Endothelial cell of umbilical vein (primary cell): ENCODE measurements around the gene TES. TPM values are rescaled to one million over a fixed set of nuclear protein-coding genes. Genes with fewer than 3 reads are reported as not detected.

Experiments
- BruUV-seq: library from RNA; stranded (reverse); fragments of 400-500 nt; replicated peaks from 2 replicates; lab custom pipeline; 2021; lab: Mats Ljungman, UMichigan
- CTCF ChIA-PET: fragments of 300-600, 350-600 bp; sonication (Branson Sonifier 250); formaldehyde crosslinking; loops from one replicate; lab custom pipeline; 2021; ENCODE audit warnings: antibody characterized with exemption, inconsistent platforms; lab: Charles Lee
- POLR2A ChIA-PET: fragments of 300-600, 350-600 bp; sonication (Branson Sonifier 250); formaldehyde crosslinking; loops from one replicate; lab custom pipeline; 2021; ENCODE audit warnings: antibody characterized with exemption, inconsistent platforms; lab: Charles Lee
- DNase-seq: peaks from one replicate; pipeline ENCODE4 v3.0.0-alpha.2; 2011; ENCODE audit warnings: low read depth, low spot score
- FAIRE-seq: peaks from 2 replicates; lab custom pipeline; 2011; peaks lifted over from hg19 to GRCh38; lab: Jason Lieb, UNC
- H2AFZ ChIP-seq: 2 replicates; pipeline ENCODE4 v1.6.0; 2012; ENCODE audit warnings: low read depth, low read length, control low read depth, inconsistent platforms
- H3K27ac ChIP-seq: 2 replicates; pipeline ENCODE4 v1.5.1; 2011; ENCODE audit warnings: low read depth, mild to moderate bottlenecking, control low read depth, low read length, moderate library complexity; ENCODE audit not compliant: insufficient read depth
- H3K27me3 ChIP-seq, 2 experiments: 2 replicates each; pipeline versions ENCODE4 v1.6.0 to v1.6.1; 2011; ENCODE audit warnings: low read length in 2 of 2, mixed read lengths in 1 of 2; ENCODE audit not compliant: control insufficient read depth in 2 of 2, insufficient read depth in 2 of 2
- H3K36me3 ChIP-seq, 2 experiments: 2 replicates in 1 of 2; 3 replicates in 1 of 2; pipeline ENCODE4 v1.5.1; 2011; ENCODE audit warnings: low read length in 2 of 2, mild to moderate bottlenecking in 1 of 2, moderate library complexity in 1 of 2; ENCODE audit not compliant: control insufficient read depth in 2 of 2, insufficient read depth in 2 of 2; ENCODE audit errors: extremely low read depth in 1 of 2
- H3K4me1 ChIP-seq: 3 replicates; pipeline ENCODE4 v1.5.1; 2011; ENCODE audit warnings: mild to moderate bottlenecking, low read length; ENCODE audit not compliant: control insufficient read depth, insufficient read depth; ENCODE audit errors: extremely low read depth
- H3K4me2 ChIP-seq: 2 replicates; pipeline ENCODE4 v1.6.1; 2011; ENCODE audit warnings: low read length, control low read depth, mixed read lengths; ENCODE audit not compliant: insufficient read depth
- H3K4me3 ChIP-seq, 3 experiments: fragments of 200-600 bp in 1 of 3; sonication (generic), shearing (Covaris generic) in 1 of 3; replicated peaks in 1 of 3; 2 replicates each; pipeline ENCODE4 v1.5.1; 2011 to 2016; ENCODE audit warnings: control low read depth in 3 of 3, low read length in 3 of 3, mild to moderate bottlenecking in 2 of 3, inconsistent platforms in 1 of 3, low read depth in 1 of 3, moderate library complexity in 1 of 3; ENCODE audit not compliant: insufficient read depth in 1 of 3
- H3K79me2 ChIP-seq: 2 replicates; pipeline ENCODE4 v1.6.0; 2012; ENCODE audit warnings: low read length, inconsistent platforms; ENCODE audit not compliant: control insufficient read depth, insufficient read depth
- H3K9ac ChIP-seq: replicated peaks from 2 replicates; pipeline ENCODE3; 2011; ENCODE audit warnings: low read length, control low read depth; ENCODE audit not compliant: insufficient read depth; ENCODE audit errors: extremely low read depth
- H3K9me1 ChIP-seq: replicated peaks from 3 replicates; pipeline ENCODE4 v1.6.0; 2011; ENCODE audit warnings: mild to moderate bottlenecking, low read length; ENCODE audit not compliant: control insufficient read depth, insufficient read depth; ENCODE audit errors: extremely low read depth
- H3K9me3 ChIP-seq: replicated peaks from 2 replicates; pipeline ENCODE4 v1.5.1; 2012; ENCODE audit warnings: low read length, inconsistent platforms; ENCODE audit not compliant: control insufficient read depth, insufficient read depth
- H4K20me1 ChIP-seq: replicated peaks from 2 replicates; pipeline ENCODE3; 2011; ENCODE audit warnings: mild to moderate bottlenecking, low read length; ENCODE audit not compliant: control insufficient read depth, insufficient read depth; ENCODE audit errors: extremely low read depth
- EZH2 ChIP-seq: IDR thresholded peaks from 2 replicates; pipeline ENCODE4 v1.6.1; 2012; ENCODE audit warnings: borderline replicate concordance, low read depth, mild to moderate bottlenecking, moderate library complexity, low read length, inconsistent platforms; ENCODE audit not compliant: severe bottlenecking
- FOS ChIP-seq: IDR thresholded peaks from 2 replicates; pipeline ENCODE4 v1.6.1; 2011; ENCODE audit warnings: mild to moderate bottlenecking, low read length, moderate library complexity, borderline replicate concordance; ENCODE audit not compliant: insufficient read depth
- GATA2 ChIP-seq: IDR thresholded peaks from 2 replicates; pipeline ENCODE4 v1.7.0; 2011; ENCODE audit warnings: low read depth, mild to moderate bottlenecking, moderate library complexity, mixed read lengths, low read length; ENCODE audit not compliant: insufficient read length, insufficient read depth
- JUN ChIP-seq: IDR thresholded peaks from 2 replicates; pipeline ENCODE4 v1.6.1; 2011; ENCODE audit warnings: borderline replicate concordance, low read depth; ENCODE audit not compliant: insufficient read length, insufficient read depth
- MYC ChIP-seq: IDR thresholded peaks from one replicate; pipeline ENCODE4 v1.6.1; 2011; ENCODE audit warnings: mild to moderate bottlenecking, low read depth, low read length
- POLR2A ChIP-seq: IDR thresholded peaks from 2 replicates; pipeline ENCODE4 v1.6.1; 2012; ENCODE audit warnings: low read depth, mild to moderate bottlenecking, control low read depth, low read length
- POLR2AphosphoS5 ChIP-seq: IDR thresholded peaks from 2 replicates; pipeline ENCODE4 v1.6.1; 2012; ENCODE audit warnings: low read depth, mild to moderate bottlenecking, control low read depth, low read length, moderate library complexity; ENCODE audit not compliant: insufficient read depth
- dilution Hi-C: fragments of 300-500 bp; cut with MboI; formaldehyde crosslinking; loops from one replicate; pipeline ENCODE4 v1.15.0; 2019; ENCODE audit warnings: low sequenced_read_pairs; ENCODE audit not compliant: extremely low pct_ligation_motif_present
- intact Hi-C: fragments of 100-400 bp; cut with micrococcal nuclease; formaldehyde crosslinking; loops from one replicate; pipeline ENCODE4 v1.10.0; 2022
- polyA plus RNA-seq, 4 experiments: library from polyadenylated mRNA; depleted of rRNA in 3 of 4; stranded (reverse) in 3 of 4; unstranded in 1 of 4; fragments of >200 nt; gene quantifications; 2 replicates each; pipeline versions ENCODE4 v1.2.1 to v1.2.3, GENCODE V29; 2011 to 2012; ENCODE audit warnings: missing spikeins in 1 of 4
- total RNA-seq: library from RNA; stranded (reverse); gene quantifications from 2 replicates; pipeline ENCODE4 v1.2.3, GENCODE V29; 2021
- TF ChIP-seq, protein P1 (sequence below), 2 donors: IDR thresholded peaks; 1 replicate in 1 of 2; 2 replicates in 1 of 2; pipeline ENCODE4 v1.5.1; 2011; ENCODE audit warnings: low read length in 2 of 2, mild to moderate bottlenecking in 2 of 2, moderate library complexity in 2 of 2, control low read depth in 1 of 2, inconsistent platforms in 1 of 2, low read depth in 1 of 2; ENCODE audit not compliant: insufficient read depth in 1 of 2; ENCODE audit errors: extremely low read depth in 1 of 2
- TF ChIP-seq, protein P2 (sequence below): IDR thresholded peaks from 2 replicates; pipeline ENCODE4 v1.6.1; 2011; ENCODE audit not compliant: insufficient read depth, insufficient read length

TES gene
- total and polyA plus RNA-seq, 2 donors (not counting 3 experiments of a cell fraction or from before 2014, with no cell fraction given) = 35.3 to 50.5 TPM

DNA sequence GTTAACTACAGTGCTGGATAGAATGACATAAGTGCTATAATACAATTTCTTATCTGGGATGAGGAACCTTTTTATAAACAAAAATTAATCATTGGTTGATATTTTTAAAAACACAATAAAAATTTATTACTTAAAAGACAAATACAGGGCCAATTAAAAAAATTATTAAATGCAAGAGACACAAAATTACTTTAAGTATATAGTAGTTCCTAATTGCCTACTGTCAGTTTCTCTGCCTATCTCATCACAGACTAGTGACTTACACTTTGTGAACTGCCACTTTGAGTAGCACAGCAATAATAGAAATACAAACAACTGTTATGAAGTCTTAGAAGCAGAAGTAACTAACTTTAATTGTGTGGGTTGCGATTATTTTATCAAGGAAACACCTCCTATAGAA lies 8.4 kb downstream of the TES start:
- Histone ChIP-seq H3K36me3 (no peaks in the 10 kb centered on the region), H4K20me1 (no peaks in the 10 kb centered on the region), H2AFZ (no peak overlapping the region), H3K4me2 (peak overlapping the region; percentile 92), H3K27me3 (no peaks in the 10 kb centered on the region), H3K9me3 (no peaks in the 10 kb centered on the region), H3K9me1 (no peaks in the 10 kb centered on the region), H3K9ac (peak overlapping the region; percentile 73), H3K4me3 (no peak overlapping the region), H3K4me1 (peaks cover 50% of the 10 kb centered on the region), H3K27ac (peak overlapping the region; percentile 96), H3K79me2 (peaks cover 83% of the 10 kb centered on the region)
- ChIA-PET CTCF (interaction anchor here (0.9 to 5.2 kb wide), 5 partner anchors 8 to 370 kb away, joined by 4 to 26 read pairs (median 5); partner anchors contain the start of gene TES), POLR2A (no interaction called here)
- intact Hi-C loops = loop anchor here (1.0 to 10.0 kb wide), 5 partner anchors 8 to 654 kb away; partner anchors contain the start of genes MET and TES
- FAIRE-seq (no peak), DNase-seq (no peak)
- dilution Hi-C loops = no loop called here
- TF ChIP-seq MYC = no peak
- BruUV-seq = no TSS peak

DNA sequence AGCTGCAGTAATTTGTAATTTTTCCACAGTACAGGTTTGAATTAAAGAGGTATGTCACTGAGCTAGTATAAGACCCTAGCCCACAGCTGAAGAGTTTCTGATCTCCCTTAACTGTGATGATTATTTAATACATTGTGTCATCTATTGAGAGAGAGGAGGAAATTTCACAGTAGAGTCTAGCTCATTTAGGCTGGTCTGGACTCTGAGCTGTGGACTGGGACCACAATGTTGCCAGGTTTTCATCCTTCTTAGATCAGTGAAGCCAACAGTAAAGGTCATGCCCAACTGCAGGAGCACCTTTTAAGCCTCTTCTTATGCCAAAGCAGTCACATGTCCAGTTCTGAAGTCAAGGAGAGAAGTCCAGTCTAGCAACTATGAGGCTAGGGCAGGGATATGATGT lies 8.9 kb downstream of the TES start:
- ChIA-PET POLR2A (no interaction called here), CTCF (interaction anchor here (0.9 to 5.2 kb wide), 3 partner anchors 9 to 39 kb away, joined by 5 to 26 read pairs (median 22); partner anchors contain the start of gene TES)
- Histone ChIP-seq H3K79me2 (peaks cover 83% of the 10 kb centered on the region), H3K36me3 (no peaks in the 10 kb centered on the region), H3K9me1 (no peaks in the 10 kb centered on the region), H3K4me1 (peaks cover 45% of the 10 kb centered on the region), H3K27ac (peak overlapping the region; percentile 96), H3K9ac (peak overlapping the region; percentile 73), H4K20me1 (no peaks in the 10 kb centered on the region), H3K27me3 (no peaks in the 10 kb centered on the region), H3K4me2 (peak overlapping the region; percentile 92), H3K4me3 (no peak overlapping the region), H3K9me3 (no peaks in the 10 kb centered on the region), H2AFZ (no peak overlapping the region)
- dilution Hi-C loops (no loop called here), intact Hi-C loops (loop anchor here (5.0 to 10.0 kb wide), 2 partner anchors 456 to 653 kb away; partner anchors contain the start of gene MET)
- DNase-seq = no peak
- no TSS peak for BruUV-seq
- TF ChIP-seq POLR2AphosphoS5 (no peak), POLR2A (no peak), GATA2 (no peak), MYC (no peak), FOS (no peak), EZH2 (no peak), JUN (no peak)
- TF ChIP-seq, protein P1, sequence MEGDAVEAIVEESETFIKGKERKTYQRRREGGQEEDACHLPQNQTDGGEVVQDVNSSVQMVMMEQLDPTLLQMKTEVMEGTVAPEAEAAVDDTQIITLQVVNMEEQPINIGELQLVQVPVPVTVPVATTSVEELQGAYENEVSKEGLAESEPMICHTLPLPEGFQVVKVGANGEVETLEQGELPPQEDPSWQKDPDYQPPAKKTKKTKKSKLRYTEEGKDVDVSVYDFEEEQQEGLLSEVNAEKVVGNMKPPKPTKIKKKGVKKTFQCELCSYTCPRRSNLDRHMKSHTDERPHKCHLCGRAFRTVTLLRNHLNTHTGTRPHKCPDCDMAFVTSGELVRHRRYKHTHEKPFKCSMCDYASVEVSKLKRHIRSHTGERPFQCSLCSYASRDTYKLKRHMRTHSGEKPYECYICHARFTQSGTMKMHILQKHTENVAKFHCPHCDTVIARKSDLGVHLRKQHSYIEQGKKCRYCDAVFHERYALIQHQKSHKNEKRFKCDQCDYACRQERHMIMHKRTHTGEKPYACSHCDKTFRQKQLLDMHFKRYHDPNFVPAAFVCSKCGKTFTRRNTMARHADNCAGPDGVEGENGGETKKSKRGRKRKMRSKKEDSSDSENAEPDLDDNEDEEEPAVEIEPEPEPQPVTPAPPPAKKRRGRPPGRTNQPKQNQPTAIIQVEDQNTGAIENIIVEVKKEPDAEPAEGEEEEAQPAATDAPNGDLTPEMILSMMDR (IDR thresholded peaks at IDR 0.05; ENCODE audit: extremely low read depth in 1 of 2, insufficient read depth in 1 of 2, low read depth in 1 of 2, low read length in 2 of 2) = no peak
- TF ChIP-seq, protein P2, sequence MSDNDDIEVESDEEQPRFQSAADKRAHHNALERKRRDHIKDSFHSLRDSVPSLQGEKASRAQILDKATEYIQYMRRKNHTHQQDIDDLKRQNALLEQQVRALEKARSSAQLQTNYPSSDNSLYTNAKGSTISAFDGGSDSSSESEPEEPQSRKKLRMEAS = no peak
- no peak for FAIRE-seq
